Measurements from ENCODE around the gene ZNF143. TPM values are rescaled to one million over a fixed set of nuclear protein-coding genes. Genes with fewer than 3 reads are reported as not detected.

ZNF143 gene
- total and polyA plus RNA-seq, 2 of the 4 experiments (the other 2 are of a cell fraction): 23.8 to 49.6 TPM

DNA sequence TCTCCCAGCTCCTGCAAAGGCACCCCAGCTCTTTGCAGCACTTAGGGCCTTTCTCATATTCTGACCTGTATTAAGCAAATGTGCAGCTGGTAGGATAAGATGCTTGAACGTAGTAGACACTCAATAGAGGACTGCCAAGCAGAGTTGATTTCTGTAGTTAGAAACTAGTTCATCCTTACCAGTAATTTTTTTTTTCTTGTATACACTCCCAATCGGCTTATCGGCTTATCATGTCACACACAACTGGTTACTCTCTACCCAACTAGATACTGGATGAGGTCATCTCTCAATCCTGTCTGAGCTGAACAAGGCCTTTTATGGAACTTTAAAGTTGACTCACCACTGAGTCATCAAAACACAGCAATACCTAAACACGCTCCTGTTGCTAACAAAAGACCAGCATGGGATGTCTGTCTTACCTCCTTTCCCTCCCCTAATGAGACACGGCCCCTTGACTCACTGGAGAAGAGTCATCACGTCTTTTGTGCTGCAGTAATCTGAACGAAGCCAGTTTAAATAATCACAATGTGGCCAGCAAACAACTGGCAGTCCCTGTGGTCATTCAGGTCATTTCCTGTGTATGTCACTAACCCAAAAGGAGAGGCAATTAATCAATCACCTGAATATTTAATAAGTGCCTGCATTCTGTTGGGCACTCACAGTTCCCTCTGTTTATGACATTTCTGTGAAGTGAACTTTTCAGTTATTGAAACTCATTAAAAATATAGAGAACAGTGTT lies 105.2 kb downstream of the ZNF143 start:
- H3K9me3 ChIP-seq (ENCODE audit: control insufficient read depth, insufficient read depth, low read length): no peaks in the 10 kb centered on the region
- H2BK20ac ChIP-seq (ENCODE audit: low read depth, low read length): peak overlapping the region; percentile 96
- intact Hi-C loops (cut with micrococcal nuclease): no loop called here
- DNase-seq: peak; percentile 100
- H3K4me2 ChIP-seq (ENCODE audit: low read depth, low read length): peak overlapping the region; percentile 77
- ChIA-PET POLR2A (ENCODE audit: unreplicated experiment) (interaction anchor here (0.7 kb wide), 1 partner anchor 43 kb away, joined by 4 read pairs; no protein-coding TSS in a partner anchor), CTCF (interaction anchor here (0.6 to 1.2 kb wide), 3 partner anchors 17 to 460 kb away, joined by 3 to 5 read pairs (median 3); no protein-coding TSS in a partner anchor)
- H3K27ac ChIP-seq (ENCODE audit: insufficient read depth, low read length): peak overlapping the region; percentile 94
- peak overlapping the region; percentile 69; the same call in 1 of the 2 replicates for H2AK5ac ChIP-seq (ENCODE audit: low read depth, low read length)
- dilution Hi-C loops (cut with HindIII; ENCODE audit: low sequenced_read_pairs, unreplicated experiment): no loop called here
- H3K4me3 ChIP-seq (ENCODE audit: insufficient read depth, low read depth, low read length): no peak overlapping the region
- peak overlapping the region; percentile 86 for H3K18ac ChIP-seq (ENCODE audit: low read depth, low read length)
- H2AFZ ChIP-seq (replicated peaks; ENCODE audit: low read length, poor library complexity): peak overlapping the region; percentile 15
- peak overlapping the region; percentile 80 for H4K91ac ChIP-seq (ENCODE audit: insufficient read depth, low read depth, low read length)
- peaks cover 13% of the 10 kb centered on the region for H3K9me1 ChIP-seq (ENCODE audit: insufficient read depth, low read length)
- no peaks in the 10 kb centered on the region for H4K20me1 ChIP-seq (ENCODE audit: insufficient read depth, low read length)
- H3K4me1 ChIP-seq (ENCODE audit: control insufficient read depth, insufficient read depth, low read length): peaks cover 8% of the 10 kb centered on the region
- WGBS, 2 experiments (ENCODE audit: extremely low coverage in 2 of 2, insufficient read length in 1 of 2): 0% methylated on average over 3 of the region's 7 CpGs; no CpG with 5 or more reads in 1 of the 2 experiments
- H2AK9ac ChIP-seq (replicated peaks; ENCODE audit: low read depth, low read length, poor library complexity): peak overlapping the region; percentile 5
- H4K5ac ChIP-seq (ENCODE audit: low read depth, low read length): peak overlapping the region; percentile 74
- H2BK120ac ChIP-seq (ENCODE audit: low read depth, low read length): peak overlapping the region; percentile 94
- in situ Hi-C loops (cut with MboI; ENCODE audit: low sequenced_read_pairs): no loop called here
- H3K9ac ChIP-seq (ENCODE audit: low read depth, low read length): peak overlapping the region; percentile 73
- peaks cover 3 to 24% of the 10 kb centered on the region in 2 experiments; a peak in 3 of 4 replicates for H3K79me1 ChIP-seq (ENCODE audit: low read depth in 1 of 2, low read length in 2 of 2)
- H3K14ac ChIP-seq (replicated peaks; ENCODE audit: low read depth, low read length): peak overlapping the region; percentile 81
- peak; percentile 86 for ATAC-seq (ENCODE audit: low read depth)
- peak overlapping the region; percentile 5 to 92 for H4K8ac ChIP-seq (ENCODE audit: low read depth in 2 of 2, low read length in 2 of 2)
- no peaks in the 10 kb centered on the region for H3K36me3 ChIP-seq (ENCODE audit: control insufficient read depth, insufficient read depth, low read length)
- peak overlapping the region; percentile 92 for H3K4ac ChIP-seq (ENCODE audit: low read depth, low read length)
- H2BK5ac ChIP-seq (ENCODE audit: low read depth, low read length, poor library complexity, severe bottlenecking): peak overlapping the region; percentile 95
- H3K27me3 ChIP-seq (ENCODE audit: control insufficient read depth, insufficient read depth, low read length): no peaks in the 10 kb centered on the region
- H3K56ac ChIP-seq (ENCODE audit: extremely low read depth, insufficient read depth, low read length): peak overlapping the region; percentile 92
- H2BK15ac ChIP-seq (ENCODE audit: low read depth, low read length): peak overlapping the region; percentile 83; the same call in 1 of the 3 replicates
- peak overlapping the region; percentile 62; the same call in 1 of the 2 replicates for H3K23ac ChIP-seq (ENCODE audit: low read depth, low read length)
- no TSS peak for BruUV-seq (replicated peaks)
- TF ChIP-seq, protein P1, sequence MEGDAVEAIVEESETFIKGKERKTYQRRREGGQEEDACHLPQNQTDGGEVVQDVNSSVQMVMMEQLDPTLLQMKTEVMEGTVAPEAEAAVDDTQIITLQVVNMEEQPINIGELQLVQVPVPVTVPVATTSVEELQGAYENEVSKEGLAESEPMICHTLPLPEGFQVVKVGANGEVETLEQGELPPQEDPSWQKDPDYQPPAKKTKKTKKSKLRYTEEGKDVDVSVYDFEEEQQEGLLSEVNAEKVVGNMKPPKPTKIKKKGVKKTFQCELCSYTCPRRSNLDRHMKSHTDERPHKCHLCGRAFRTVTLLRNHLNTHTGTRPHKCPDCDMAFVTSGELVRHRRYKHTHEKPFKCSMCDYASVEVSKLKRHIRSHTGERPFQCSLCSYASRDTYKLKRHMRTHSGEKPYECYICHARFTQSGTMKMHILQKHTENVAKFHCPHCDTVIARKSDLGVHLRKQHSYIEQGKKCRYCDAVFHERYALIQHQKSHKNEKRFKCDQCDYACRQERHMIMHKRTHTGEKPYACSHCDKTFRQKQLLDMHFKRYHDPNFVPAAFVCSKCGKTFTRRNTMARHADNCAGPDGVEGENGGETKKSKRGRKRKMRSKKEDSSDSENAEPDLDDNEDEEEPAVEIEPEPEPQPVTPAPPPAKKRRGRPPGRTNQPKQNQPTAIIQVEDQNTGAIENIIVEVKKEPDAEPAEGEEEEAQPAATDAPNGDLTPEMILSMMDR (conservative IDR thresholded peaks at IDR 0.05; ENCODE audit: low read depth, low read length): no peak
- TF ChIP-seq, protein P2, sequence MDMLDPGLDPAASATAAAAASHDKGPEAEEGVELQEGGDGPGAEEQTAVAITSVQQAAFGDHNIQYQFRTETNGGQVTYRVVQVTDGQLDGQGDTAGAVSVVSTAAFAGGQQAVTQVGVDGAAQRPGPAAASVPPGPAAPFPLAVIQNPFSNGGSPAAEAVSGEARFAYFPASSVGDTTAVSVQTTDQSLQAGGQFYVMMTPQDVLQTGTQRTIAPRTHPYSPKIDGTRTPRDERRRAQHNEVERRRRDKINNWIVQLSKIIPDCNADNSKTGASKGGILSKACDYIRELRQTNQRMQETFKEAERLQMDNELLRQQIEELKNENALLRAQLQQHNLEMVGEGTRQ (IDR thresholded peaks at IDR 0.05; ENCODE audit: low read depth, low read length): no peak
- TF ChIP-seq NFE2L2 (IDR thresholded peaks at IDR 0.05; ENCODE audit: low read depth, low read length) (peak; percentile 71; the same call in 1 of the 2 replicates), MXI1 (IDR thresholded peaks at IDR 0.05; ENCODE audit: borderline replicate concordance, low read depth, low read length) (no peak), RFX5 (IDR thresholded peaks at IDR 0.05; ENCODE audit: low read depth, low read length) (no peak), POLR2A (IDR thresholded peaks at IDR 0.05; ENCODE audit: low read depth, low read length) (peak; percentile 71), CHD1 (IDR thresholded peaks at IDR 0.05; ENCODE audit: low read depth, low read length) (no peak), MAFK (IDR thresholded peaks at IDR 0.05; ENCODE audit: low read depth, low read length) (peak; percentile 79), RCOR1 (IDR thresholded peaks at IDR 0.05; ENCODE audit: insufficient replicate concordance, low read length) (no peak), BHLHE40 (IDR thresholded peaks at IDR 0.05; ENCODE audit: low read depth, low read length) (peak; percentile 52; the same call in 1 of the 2 replicates), SMC3 (IDR thresholded peaks at IDR 0.05; ENCODE audit: low read depth, low read length) (no peak), MAZ (IDR thresholded peaks at IDR 0.05; ENCODE audit: borderline replicate concordance, low read depth, low read length) (peak; percentile 63; the same call in 1 of the 2 replicates)
- TF ChIP-seq, protein P3, sequence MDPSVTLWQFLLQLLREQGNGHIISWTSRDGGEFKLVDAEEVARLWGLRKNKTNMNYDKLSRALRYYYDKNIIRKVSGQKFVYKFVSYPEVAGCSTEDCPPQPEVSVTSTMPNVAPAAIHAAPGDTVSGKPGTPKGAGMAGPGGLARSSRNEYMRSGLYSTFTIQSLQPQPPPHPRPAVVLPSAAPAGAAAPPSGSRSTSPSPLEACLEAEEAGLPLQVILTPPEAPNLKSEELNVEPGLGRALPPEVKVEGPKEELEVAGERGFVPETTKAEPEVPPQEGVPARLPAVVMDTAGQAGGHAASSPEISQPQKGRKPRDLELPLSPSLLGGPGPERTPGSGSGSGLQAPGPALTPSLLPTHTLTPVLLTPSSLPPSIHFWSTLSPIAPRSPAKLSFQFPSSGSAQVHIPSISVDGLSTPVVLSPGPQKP (IDR thresholded peaks at IDR 0.05; ENCODE audit: borderline replicate concordance, low read depth, low read length): no peak
